Spleen (tissue), 7 donors: ENCODE data around the gene LRPPRC.

Source experiments
- CTCF ChIP-seq, 11 experiments: fragments of 200-600 bp in 7 of 11; fragments of 450-650 bp in 4 of 11; sonication (generic) in 4 of 11; IDR thresholded peaks in 8 of 11; conservative IDR thresholded peaks in 3 of 11; 1 replicate in 7 of 11; 2 replicates in 4 of 11; pipeline versions ENCODE4 v1.4.0 to v1.8.0; 2016 to 2021; ENCODE audit warnings: antibody characterized with exemption in 11 of 11, inconsistent platforms in 4 of 11, mild to moderate bottlenecking in 1 of 11
- POLR2A ChIP-seq, 3 donors: fragments of 450-650 bp; IDR thresholded peaks; one replicate each; pipeline ENCODE4 v1.5.1; 2017; ENCODE audit warnings: antibody characterized with exemption in 3 of 3, mild to moderate bottlenecking in 1 of 3
- donor health status: DM: no; HTN: no; CAD: no; lungs with moderate emphysema.
- donor health status: DM: no; HTN: no; CAD: no.
- donor health status: DM: no; HTN: no; CAD: no.

DNA sequence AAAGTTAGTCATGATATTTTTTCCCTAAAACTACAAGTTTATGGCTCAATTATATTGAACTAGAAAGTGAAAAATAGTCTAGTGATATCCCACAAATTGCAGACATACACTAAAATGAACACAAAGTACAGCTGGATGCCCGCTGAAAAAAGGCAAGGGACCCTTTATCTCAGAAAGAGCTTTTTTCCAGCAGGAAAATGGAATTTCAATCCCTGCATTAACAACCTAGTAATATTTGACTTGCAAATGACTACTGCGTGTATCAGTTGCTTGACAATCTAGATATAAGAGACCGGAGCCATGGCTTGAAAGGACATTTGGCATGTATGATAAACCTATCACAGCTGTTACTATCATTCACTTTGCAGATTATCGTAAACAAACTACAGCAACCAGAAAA, 49.1 kb downstream of the LRPPRC start:
- TF ChIP-seq POLR2A (IDR thresholded peaks at IDR 0.05) = no peak
- TF ChIP-seq CTCF (IDR thresholded peaks at IDR 0.05 in 8 of 11, conservative IDR thresholded peaks at IDR 0.05 in 3 of 11) = no peak
